Inflammatory macrophage (primary cell): Measurements from ENCODE around the gene LAMC3.
"Not testable (repeated sequence)": the region's sequence is repeated elsewhere in the genome, so short reads cannot be mapped to it uniquely, and the experiment has no call there.

Experiments
- DNase-seq, 2 donors: peaks; one replicate each; pipeline ENCODE4 v3.0.0-alpha.2; 2020 to 2022

The LAMC3 gene

DNA sequence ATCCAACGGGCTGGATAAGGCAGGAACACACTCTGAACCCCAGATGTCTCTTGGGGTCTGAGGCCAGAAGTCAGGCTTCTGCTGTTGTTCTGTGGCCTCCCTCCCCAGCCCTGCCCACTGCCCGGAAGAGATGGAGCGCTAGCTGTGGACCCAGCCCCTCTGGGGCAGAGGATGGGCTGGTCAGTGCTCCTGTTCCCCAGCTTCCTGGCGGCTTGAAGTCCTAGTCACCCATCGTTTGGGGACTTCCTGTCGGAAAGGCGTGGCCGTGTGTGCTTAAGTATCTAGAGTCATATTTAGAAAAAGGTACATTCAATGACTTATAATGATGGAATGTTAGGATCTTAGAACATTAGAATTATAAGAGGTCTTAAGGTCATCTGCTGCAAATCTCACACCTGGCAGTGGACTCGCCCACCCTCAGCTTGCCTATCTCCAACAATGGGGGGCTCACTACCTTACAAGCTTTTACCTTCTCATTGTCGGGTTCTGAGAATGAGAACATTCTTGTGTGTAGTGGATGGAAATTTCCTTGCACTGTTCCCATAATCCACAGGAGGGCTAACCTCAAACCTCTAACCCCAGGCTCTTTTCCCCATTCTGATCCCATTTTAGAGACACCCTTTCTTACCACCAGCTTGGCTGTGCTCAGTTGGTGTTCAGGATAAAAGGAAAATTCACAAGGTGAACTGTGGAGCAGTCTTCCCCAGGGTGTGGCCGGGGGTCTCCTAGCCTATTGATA is 74.0 kb downstream of the LAMC3 start:
- DNase-seq, result no peak

DNA sequence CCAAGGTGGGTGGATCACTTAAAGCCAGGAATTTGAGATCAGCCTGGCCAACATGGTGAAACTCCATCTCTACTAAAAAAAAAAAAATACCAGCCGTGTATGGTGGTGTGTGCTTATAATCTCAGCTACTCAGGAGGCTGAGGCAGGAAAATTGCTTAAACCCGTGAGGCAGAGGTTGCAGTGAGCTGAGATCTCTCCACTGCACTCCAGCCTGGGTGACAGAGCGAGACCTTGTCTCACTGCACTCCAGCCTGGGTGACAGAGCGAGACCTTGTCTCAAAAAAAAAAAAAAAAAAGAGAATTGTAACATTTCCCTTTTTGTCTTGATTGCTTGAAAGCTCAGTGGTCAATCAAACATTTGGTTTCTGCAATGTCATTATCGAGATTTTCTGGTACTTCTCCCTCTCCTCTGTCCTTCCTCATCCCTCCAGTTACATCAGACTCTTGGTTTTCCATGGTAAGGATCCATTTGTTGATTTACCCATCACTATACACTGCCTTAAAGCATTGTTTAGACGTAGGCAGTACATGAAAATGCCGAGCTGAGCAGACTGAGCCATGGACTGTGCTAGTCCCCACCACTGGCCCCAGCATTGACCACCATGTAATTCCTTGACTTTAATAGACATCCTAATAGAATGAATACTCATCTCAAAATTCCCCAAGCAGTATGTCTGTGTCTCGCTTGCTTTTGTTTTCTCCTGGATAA is 75.8 kb downstream of the LAMC3 start:
- no peak for DNase-seq

DNA sequence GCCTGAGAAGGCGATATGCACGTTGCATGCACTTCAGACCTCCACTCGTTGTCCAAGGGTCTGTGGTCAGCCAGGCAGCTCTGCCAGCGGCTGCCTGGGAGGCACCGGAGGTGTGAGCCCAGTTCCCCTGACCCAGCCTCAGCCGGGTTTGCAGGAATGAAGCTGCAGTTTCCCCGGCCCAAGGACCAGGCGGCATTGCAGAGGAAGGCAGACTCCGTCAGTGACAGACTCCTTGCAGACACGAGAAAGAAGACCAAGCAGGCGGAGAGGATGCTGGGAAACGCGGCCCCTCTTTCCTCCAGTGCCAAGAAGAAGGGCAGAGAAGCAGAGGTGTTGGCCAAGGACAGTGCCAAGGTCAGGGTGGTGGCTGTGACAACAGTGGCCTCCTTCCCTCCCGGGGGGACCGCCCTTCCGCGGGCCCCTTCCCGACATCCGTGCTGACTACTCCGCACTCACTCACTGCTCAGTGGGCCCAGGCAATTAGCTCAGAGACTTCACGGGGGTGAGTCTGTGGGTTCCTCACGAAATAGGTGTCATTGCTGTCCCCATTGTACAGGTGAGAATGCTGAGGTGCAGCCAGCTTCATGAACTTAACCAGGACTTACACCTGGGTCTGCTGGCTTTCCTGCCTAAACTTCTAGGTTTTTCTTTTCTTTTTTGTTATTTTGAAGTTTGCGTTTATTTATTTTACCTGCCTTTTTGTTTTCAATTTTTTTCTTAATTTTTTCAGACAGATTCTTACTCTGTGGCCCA is 76.6 kb downstream of the LAMC3 start:
- DNase-seq, result no peak

DNA sequence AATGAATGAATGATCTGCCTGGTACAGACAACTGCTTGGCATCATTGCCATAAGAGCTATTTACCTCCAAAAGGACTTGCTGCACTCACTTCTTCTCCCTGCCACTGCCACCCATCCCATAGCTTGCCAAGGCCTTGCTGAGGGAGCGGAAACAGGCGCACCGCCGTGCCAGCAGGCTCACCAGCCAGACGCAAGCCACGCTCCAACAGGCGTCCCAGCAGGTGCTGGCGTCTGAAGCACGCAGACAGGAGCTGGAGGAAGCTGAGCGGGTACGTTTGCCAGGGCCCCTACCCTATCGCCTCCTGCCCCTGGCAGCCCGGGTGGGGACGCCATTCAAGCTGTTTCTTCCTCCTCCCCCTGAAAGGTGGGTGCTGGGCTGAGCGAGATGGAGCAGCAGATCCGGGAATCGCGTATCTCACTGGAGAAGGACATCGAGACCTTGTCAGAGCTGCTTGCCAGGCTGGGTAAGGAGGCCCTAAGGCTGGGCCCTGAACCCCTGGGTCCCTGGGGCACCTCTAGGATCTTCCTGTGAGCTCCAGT is 78.5 kb downstream of the LAMC3 start:
- no peak for DNase-seq

DNA sequence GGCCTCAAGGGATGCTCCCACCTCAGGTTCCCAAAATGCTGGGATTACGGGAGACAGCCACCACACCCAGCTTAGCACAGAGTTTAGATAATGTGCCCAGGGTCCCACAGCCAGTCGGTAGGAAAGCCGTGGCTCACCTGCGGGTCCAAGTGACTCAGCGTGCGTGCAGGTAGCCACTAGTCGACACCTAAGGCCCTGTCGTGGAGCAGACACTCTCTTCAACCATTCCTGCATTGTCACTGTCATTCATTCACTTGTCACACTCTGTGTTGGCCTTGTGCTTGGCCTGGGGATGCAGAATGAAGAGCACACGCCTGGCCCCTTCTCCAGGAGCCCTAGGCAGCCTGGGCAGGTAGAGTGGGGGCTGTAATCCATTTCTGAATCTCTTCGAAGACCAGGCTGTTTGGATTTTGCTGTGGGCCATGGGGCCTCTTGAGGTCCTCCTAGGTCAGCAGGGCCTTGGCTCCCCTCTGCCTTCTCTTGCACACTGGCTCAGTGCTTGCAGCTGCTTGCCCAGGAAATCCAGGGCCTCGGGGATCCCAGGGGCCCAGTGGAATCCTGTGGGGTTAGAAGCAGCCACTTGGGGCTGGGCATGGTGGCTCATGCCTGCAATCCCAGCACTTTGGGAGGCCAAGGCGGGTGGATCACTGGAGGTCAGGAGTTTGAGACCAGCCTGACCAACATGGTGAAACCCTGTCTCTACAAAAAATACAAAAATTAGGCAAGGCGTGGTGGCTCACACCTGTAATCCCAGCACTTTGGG is 81.2 kb downstream of the LAMC3 start:
- no peak for DNase-seq

DNA sequence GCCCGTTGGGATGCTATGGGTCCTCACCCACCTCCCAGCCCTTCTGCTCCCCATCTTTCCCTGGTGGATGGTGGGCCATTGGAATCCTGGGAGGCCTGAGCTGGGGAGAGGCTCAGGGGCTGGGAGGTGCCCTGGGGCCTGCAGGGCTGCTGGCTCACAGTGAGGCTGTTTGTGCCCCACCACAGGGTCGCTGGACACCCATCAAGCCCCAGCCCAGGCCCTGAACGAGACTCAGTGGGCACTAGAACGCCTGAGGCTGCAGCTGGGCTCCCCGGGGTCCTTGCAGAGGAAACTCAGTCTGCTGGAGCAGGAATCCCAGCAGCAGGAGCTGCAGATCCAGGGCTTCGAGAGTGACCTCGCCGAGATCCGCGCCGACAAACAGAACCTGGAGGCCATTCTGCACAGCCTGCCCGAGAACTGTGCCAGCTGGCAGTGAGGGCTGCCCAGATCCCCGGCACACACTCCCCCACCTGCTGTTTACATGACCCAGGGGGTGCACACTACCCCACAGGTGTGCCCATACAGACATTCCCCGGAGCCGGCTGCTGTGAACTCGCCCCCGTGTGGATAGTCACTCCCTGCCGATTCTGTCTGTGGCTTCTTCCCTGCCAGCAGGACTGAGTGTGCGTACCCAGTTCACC is 82.5 kb downstream of the LAMC3 start:
- DNase-seq, result no peak

DNA sequence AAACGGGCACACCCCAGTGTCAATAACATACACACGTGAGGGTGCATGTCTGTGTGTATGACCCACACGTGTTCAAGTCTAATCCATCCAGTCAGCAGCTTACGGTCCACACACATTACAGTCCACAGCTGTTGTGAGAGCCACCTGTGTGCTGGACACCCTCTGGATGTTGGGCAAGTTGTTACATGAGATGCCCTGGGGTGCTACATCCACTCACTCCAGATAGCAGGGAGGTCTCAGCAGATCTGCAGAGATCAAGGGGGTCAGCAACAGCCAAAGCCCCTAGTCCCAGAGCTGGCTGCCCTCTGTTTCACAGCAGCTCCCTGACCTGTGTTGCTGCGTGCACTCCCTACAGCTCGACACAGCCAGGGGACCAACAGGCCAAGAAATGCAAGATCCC is 83.1 kb downstream of the LAMC3 start:
- DNase-seq, result no peak

DNA sequence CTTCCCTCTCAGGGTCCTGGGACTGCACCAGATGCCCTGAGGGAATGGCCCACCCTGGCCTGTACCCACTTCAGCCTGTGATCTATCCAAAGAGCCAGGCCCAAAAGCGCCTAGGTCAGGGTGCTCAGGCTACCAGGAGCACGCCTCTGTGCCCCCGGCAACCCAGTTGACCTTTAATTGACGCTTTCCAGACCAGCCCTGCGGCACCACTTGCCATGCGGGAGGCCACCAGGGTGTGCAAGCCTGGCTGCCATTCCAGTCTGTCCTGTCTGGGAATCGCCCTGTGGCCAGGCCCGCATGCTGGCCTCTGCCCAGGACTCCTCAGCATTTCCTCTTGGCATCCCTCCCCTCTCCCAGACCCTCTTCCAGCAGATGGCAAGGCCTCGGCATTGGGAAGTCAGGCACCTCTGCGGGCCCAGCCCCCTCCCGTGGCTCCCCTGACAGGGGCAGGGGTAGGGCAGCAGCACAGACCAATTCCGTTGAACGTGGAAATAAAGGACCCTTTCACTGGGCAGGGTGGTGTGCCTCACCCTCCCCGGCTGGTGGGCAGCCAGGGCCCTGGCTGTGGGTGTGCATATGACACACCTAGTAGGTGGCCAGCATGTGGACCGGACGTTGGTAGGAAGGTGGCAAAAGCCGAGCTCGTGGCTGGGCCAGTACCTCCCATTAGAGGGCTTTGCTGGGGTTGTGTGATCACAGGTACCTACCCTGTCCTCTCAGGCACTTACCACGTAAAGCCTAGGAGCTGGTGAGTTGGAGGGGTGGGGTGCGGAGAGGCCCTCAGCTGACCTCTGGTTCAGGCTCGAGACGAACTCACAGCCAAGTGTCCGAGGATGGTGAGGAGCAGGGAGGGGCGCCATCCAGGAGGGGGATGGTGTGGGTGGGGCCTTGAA is 83.8 kb downstream of the LAMC3 start:
- no peak for DNase-seq

DNA sequence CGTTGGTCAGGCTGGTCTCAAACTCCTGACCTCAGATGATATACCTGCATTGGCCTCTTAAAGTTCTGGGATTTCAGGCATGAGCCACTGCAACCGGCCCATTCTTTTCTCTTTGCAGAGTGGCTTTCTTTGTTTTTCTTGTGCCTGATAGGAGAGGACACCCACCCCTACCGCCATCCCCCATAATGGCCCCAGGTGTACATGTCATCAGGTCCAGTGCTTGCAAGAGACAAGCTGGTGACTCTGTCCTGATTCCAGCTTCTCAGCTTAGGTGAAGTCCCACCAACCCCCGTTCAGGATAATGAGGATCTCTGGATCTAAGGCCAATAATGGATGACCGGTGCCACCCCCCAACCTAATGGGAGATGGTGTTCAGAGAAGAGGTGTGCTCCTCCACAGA is 85.0 kb downstream of the LAMC3 start:
- no peak for DNase-seq

DNA sequence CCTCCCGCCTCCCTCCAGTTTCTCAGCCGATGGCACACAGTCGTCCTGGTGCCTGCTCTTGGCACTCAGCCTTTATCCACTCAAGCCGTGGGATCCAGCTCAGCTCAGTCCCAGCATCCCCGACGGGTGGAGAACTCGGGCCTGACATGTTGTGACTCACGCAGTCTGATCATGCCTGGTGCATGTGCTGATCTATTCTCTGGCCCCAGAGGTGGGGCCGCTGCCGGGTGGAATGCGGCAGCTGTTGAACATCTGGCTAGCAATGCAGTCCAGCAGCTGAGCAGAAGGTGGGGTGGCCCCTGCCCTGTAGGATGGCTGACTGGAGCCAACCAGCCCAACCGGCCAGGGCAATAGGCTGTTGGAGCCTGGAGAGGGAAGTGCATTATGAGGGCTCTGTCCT is 85.6 kb downstream of the LAMC3 start:
- DNase-seq, result no peak

DNA sequence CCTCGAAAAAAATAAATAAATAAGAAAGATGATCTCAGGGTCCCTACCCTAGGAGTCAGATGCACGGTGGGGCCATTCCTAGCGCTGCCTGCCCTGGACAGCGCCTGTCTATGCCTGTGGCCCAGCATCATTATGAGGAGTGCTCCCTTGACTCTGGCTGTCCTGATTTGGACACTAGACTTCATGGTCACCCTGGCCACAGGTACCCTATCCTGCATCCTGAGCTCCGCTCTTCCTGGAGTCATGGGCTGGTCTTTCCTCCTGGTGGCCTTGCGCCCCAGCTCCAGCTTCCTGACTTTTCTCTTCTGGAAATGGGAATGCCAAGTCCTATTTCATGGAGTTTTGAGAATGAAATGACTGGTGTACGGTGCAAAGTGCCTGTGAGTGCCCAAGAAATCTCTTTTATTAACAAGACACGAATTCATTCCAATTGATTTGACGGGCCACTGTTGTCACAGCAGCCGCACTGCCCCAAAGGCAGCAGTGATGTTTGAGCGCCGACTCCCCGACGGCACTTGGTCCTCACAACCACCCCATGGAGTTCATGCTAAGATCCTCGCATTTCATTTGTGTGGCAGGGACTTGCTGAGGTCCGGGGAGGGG is 86.8 kb downstream of the LAMC3 start:
- DNase-seq, result no peak

DNA sequence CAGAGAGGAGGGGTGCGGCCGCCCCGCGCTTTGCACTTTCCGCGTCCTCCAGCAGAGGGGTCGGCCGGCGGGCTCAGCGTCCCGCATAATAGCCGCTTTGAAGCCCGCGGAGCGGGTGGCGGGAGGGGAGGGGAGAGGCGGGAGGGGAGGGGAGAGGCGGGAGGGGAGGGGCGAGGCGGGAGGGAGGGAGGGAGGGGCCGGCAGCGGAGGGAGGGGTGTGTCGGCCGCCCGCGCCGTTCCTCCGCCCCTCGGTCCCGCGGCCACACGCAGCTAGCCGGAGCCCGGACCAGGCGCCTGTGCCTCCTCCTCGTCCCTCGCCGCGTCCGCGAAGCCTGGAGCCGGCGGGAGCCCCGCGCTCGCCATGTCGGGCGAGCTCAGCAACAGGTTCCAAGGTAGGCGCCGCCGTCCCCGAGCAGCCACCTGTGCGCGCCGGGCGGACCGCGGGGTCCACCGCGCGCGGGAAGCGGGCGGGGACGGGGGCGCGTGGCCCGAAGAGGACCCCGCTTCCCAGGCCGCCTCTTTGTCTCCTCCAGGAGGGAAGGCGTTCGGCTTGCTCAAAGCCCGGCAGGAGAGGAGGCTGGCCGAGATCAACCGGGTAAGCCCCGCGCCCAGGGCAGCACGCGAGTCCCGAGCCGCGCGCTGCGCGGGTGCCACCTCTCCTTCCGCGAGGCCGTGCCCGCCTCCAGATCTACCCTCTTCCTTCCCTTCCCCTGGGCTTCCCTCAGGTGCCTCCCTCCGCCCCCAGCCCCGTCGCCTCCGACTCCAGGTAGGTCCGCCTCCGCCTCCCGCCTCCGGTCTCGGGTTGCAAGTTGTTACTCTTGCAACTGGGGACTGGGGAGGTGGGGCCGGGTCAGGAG is 87.5 kb downstream of the LAMC3 start, which contains the start of gene AIF1L:
TSS of gene AIF1L (plus strand) at position 263 of the 857 bp plus-strand sequence. CDS start at position 362, 99 bp downstream.
- no peak for DNase-seq

DNA sequence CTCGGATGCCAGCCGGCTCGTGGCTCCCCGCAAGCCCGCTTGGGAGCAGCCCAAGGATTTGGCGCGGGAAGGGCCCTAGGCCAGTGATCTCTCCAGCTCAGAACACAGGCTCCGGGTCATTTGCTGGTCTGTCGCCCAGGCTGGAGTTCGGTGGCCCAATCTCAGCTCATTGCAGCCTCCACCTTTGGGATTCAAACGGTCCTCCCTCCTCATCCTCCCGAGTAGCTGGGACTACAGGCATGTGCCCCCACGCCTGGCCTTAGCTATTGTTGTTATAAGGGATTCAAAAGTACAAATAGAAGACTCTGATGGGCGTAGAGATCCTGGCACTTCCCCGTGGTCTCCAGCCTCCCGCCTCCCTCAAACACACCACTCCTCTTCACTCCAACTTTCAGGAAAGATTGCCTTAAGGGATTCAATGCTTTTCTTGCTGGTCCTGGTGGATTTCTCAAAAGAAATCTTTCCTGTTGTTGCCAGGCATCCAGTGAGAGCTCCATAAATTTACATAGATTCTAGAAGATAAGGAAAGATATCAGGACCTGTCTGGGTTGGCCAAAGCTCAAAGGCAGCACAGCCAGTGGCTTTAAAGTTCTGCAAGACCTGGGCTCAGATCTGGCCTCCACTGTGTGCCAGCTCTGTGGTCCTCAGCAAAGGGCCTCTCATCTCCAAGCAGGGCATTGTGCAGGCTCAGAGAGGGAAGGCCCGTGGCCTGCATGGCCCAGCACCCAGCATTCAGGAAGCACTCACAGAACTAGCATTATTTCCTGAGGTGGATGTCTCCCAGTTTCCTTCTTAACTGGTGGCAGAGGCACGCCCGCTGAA is 88.4 kb downstream of the LAMC3 start:
- DNase-seq, result no peak

DNA sequence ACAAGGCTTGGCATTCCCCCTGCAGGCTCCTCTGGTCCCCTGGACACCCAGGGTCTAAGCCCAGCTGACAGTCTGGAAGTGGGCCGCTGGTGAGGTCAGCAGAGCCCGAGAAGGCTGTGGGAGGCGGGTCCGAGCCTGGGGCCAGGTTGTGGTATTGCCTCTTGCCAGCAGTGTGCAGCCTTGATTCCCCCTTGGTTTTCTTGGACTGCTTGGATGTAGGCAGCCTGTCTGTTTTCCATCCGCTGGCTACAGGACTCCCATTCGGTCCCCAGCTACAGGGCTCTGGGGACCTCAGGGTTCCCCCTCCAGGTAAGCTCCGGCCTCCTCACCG is 88.9 kb downstream of the LAMC3 start:
- no peak for DNase-seq

DNA sequence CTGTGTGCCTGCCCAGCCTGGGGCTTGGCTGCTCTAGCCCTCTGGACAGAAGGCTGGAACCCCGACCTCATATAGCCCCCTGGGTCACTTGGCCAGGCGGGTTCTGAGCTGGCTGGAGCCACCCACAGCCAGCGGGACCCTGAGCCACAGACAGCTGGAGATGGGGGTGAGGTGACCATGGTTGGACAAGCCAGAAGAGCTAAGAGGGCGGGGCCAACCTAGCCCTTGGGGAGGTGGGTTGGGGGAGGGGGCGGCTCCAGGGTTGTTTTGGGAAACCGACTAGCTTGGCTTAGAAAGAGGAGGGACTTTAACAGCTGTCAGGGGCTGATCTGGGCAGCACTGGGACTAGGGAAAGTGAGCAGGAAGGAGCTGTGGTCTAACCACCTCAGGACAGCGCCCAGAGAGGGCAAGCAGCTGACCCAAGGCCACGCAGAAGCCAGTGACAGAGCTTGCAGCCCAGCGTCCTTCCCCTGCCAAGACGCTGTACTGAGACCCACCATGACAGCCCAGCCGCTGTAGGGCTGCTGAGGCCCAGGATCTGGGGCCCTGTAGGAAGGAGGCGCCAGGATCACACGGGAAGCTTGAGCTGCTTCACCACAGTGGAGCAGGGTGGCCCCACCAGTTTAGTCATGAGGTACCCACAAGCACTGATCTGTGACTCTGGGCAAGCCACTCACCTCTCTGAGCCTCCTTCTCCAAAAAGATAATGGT is 89.6 kb downstream of the LAMC3 start:
- no peak for DNase-seq

DNA sequence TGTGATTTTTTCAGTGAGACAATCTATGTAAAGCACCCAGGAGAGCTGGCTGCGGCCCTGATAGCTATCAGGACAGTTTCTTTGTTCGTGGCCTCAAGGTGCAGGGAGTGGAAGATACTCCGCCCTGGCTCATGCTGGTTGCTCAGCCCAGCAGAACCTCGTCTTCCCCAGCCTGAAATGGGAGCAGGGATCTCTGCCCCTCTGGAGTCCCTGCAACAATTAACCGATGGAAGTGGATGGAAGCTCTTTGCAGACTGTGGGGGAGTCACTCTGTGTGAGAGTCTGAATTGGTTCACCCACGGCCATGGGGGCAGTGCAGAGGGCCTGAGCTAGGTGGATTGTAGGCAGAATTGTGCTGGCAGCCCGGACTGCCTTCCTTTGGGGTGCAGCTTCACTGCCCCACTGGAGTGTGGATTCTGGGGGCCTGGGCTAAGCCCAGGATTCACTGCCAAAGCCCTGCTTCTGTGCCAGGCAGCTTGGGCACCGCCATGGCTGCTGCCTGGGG is 90.2 kb downstream of the LAMC3 start:
- no peak for DNase-seq

DNA sequence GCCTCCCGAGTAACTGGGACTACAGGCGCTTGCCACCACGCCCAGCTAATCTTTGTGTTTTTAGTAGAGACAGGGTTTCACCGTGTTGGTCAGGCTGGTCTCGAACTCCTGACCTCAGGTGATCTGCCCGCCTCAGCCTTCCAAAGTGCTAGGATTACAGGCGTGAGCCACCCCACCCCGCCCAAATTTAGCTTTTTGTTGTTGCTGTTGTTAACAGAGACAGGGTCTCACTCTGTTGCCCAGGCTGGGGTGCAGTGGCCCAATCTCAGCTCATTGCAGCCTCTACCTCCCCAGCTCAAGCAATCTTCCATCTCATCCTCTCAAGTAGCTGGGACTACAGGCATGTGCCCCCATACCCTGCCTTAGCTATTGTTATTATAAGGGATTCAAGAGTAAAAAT is 90.9 kb downstream of the LAMC3 start:
- not testable (repeated sequence) for DNase-seq

DNA sequence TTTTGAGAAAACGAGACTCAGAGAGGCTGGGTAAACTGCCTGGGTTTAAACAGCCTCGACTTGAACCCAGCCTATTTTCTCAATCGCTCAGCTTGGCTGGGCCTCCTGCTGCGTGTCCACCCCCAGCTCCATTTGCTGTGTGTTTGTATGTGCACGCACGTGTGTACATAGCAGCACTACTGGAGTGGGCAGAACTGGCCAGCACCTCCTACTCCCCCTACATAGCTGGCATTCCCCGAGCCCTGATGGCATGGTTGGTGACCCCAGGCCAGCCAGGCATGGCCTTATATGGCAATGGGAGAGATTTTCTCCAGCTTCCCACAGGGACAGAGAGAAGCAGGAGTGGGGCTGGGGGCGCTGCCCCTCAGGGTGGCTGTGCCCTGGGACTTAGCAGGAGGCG is 91.5 kb downstream of the LAMC3 start:
- no peak for DNase-seq
